HCT116 (cell line): Measurements from ENCODE around the gene MANBA. TPM values are rescaled to one million over a fixed set of nuclear protein-coding genes. Genes with fewer than 3 reads are reported as not detected.
A peak's percentile ranks its signal among the peaks of the same experiment; 100 is the strongest.

Experiments used
- ATAC-seq: fragments of 200-7000 bp; cut with Tn5 transposase; 2 replicates; pipeline ENCODE4 v1.9.1; 2020; ENCODE audit warnings: mild to moderate bottlenecking, moderate library complexity
- BruUV-seq: library from RNA; stranded (reverse); fragments of 400-500 nt; replicated peaks from 2 replicates; lab custom pipeline; 2021; lab: Mats Ljungman, UMichigan
- CTCF ChIA-PET: fragments of 300-600 bp; sonication (Branson Sonifier 250); formaldehyde crosslinking; loops from one replicate; lab custom pipeline; 2021; ENCODE audit warnings: antibody characterized with exemption; lab: Charles Lee
- POLR2A ChIA-PET: fragments of 300-600, 350-600 bp; sonication (Branson Sonifier 250); formaldehyde crosslinking; loops from one replicate; lab custom pipeline; 2021; ENCODE audit warnings: antibody characterized with exemption; lab: Charles Lee
- RAD21 ChIA-PET, 2 experiments: fragments of 300-600 bp; sonication (Branson Sonifier 250); formaldehyde crosslinking; loops; one replicate each; lab custom pipeline; 2023; ENCODE audit warnings: low total read pairs in 2 of 2; ENCODE audit not compliant: uncharacterized antibody in 2 of 2, unreplicated experiment in 2 of 2, low non-redundant PET in 1 of 2; lab: Charles Lee
- DNase-seq: peaks from one replicate; pipeline ENCODE4 v3.0.0-alpha.2; 2010; ENCODE audit warnings: low read depth, low spot score
- H2AFZ ChIP-seq: fragments of 200-600 bp; shearing (Covaris generic), sonication (generic); 2 replicates; pipeline ENCODE4 v1.6.1; 2017; ENCODE audit warnings: low read depth, mixed run types, mixed read lengths, antibody characterized with exemption, low read length; ENCODE audit not compliant: poor library complexity, severe bottlenecking
- H3K27ac ChIP-seq: 2 replicates; pipeline ENCODE4 v1.5.1; 2012; ENCODE audit warnings: low read depth, low read length
- H3K27me3 ChIP-seq: fragments of 200-600 bp; sonication (generic); 2 replicates; pipeline ENCODE4 v1.6.1; 2016; ENCODE audit warnings: mixed run types, low read length, mixed read lengths; ENCODE audit not compliant: insufficient read depth
- H3K36me3 ChIP-seq, 2 experiments: fragments of 200-500 bp in 1 of 2; fragments of 200-600 bp in 1 of 2; sonication (Bioruptor generic) in 1 of 2; sonication (generic) in 1 of 2; 2 replicates each; pipeline versions ENCODE4 v1.5.1 to v1.6.1; 2014 to 2016; ENCODE audit warnings: low read length in 2 of 2, inconsistent platforms in 1 of 2, mixed read lengths in 1 of 2, mixed run types in 1 of 2; ENCODE audit not compliant: insufficient read depth in 2 of 2, control insufficient read depth in 1 of 2
- H3K4me1 ChIP-seq, 2 experiments: fragments of 200-600 bp in 1 of 2; sonication (generic) in 1 of 2; 2 replicates each; pipeline versions ENCODE4 v1.5.1 to v1.6.1; 2012 to 2017; ENCODE audit warnings: low read length in 2 of 2, inconsistent platforms in 1 of 2, mild to moderate bottlenecking in 1 of 2, mixed read lengths in 1 of 2, mixed run types in 1 of 2, moderate library complexity in 1 of 2; ENCODE audit not compliant: insufficient read depth in 2 of 2, control insufficient read depth in 1 of 2
- H3K4me2 ChIP-seq: fragments of 200-600 bp; sonication (generic); 2 replicates; pipeline ENCODE4 v1.6.1; 2017; ENCODE audit warnings: mixed run types, low read length, mixed read lengths
- H3K4me3 ChIP-seq, 2 experiments: fragments of 200-600 bp in 1 of 2; sonication (generic) in 1 of 2; replicated peaks in 1 of 2; 2 replicates each; pipeline ENCODE4 v1.5.1; 2011 to 2016; ENCODE audit warnings: low read length in 2 of 2, control low read depth in 1 of 2, low read depth in 1 of 2, mild to moderate bottlenecking in 1 of 2, mixed read lengths in 1 of 2, mixed run types in 1 of 2
- H3K79me2 ChIP-seq: fragments of 200-600 bp; sonication (generic); 2 replicates; pipeline ENCODE4 v1.6.1; 2017; ENCODE audit warnings: mild to moderate bottlenecking, mixed run types, low read length, moderate library complexity, mixed read lengths; ENCODE audit not compliant: insufficient read depth
- H3K9ac ChIP-seq: fragments of 200-600 bp; sonication (generic); 2 replicates; pipeline ENCODE4 v1.6.1; 2016; ENCODE audit warnings: low read length, mixed read lengths
- H3K9me2 ChIP-seq: fragments of 200-600 bp; sonication (generic), shearing (Covaris generic); 2 replicates; pipeline ENCODE4 v1.6.1; 2017; ENCODE audit warnings: mixed run types, mild to moderate bottlenecking, moderate library complexity; ENCODE audit not compliant: insufficient read depth
- H3K9me3 ChIP-seq, 2 experiments: fragments of 200-500 bp in 1 of 2; fragments of 200-600 bp in 1 of 2; sonication (Bioruptor generic) in 1 of 2; sonication (generic) in 1 of 2; 2 replicates each; pipeline ENCODE4 v1.6.1; 2014 to 2017; ENCODE audit warnings: low read length in 2 of 2, mixed read lengths in 2 of 2, inconsistent platforms in 1 of 2, low read depth in 1 of 2, mild to moderate bottlenecking in 1 of 2, mixed run types in 1 of 2, moderate library complexity in 1 of 2; ENCODE audit not compliant: control insufficient read depth in 1 of 2, insufficient read depth in 1 of 2
- H4K20me1 ChIP-seq: fragments of 200-600 bp; sonication (generic), shearing (Covaris generic); 2 replicates; pipeline ENCODE4 v1.6.1; 2017; ENCODE audit warnings: mixed run types, mild to moderate bottlenecking, moderate library complexity; ENCODE audit not compliant: insufficient read depth
- CTCF ChIP-seq, 3 experiments: fragments of 200-600 bp in 1 of 3; sonication (generic) in 1 of 3; IDR thresholded peaks in 2 of 3; conservative IDR thresholded peaks in 1 of 3; 2 replicates each; pipeline ENCODE4 v1.5.1; 2012 to 2017; ENCODE audit warnings: low read depth in 2 of 3, low read length in 2 of 3, antibody characterized with exemption in 1 of 3, borderline replicate concordance in 1 of 3, control low read depth in 1 of 3, mild to moderate bottlenecking in 1 of 3, mixed read lengths in 1 of 3, mixed run types in 1 of 3, moderate library complexity in 1 of 3; ENCODE audit not compliant: insufficient read depth in 1 of 3
- RAD21 ChIP-seq: IDR thresholded peaks from 2 replicates; pipeline ENCODE4 v1.6.1; 2012; ENCODE audit warnings: low read depth, mild to moderate bottlenecking
- REST ChIP-seq: IDR thresholded peaks from 2 replicates; pipeline ENCODE4 v1.6.1; 2012; ENCODE audit warnings: low read depth
- ZFX ChIP-seq: fragments of 450-650 bp; IDR thresholded peaks from 2 replicates; pipeline ENCODE4 v1.6.1; 2017
- intact Hi-C: fragments of 100-400 bp; cut with micrococcal nuclease; formaldehyde crosslinking; loops from 2 replicates; pipeline ENCODE4 v1.10.0; 2022
- total RNA-seq: library from RNA; stranded (reverse); gene quantifications from one replicate; pipeline ENCODE4 v1.2.1, GENCODE V29; 2021; ENCODE audit not compliant: unreplicated experiment

MANBA gene
- total RNA-seq, 1 experiment from 2014 or later = 21.3 TPM

GRCh38 chr4:102625232-102625930 is 135.4 kb downstream of the MANBA start:
- Histone ChIP-seq H3K4me2 (no peak overlapping the region), H3K4me3 (no peak overlapping the region), H3K4me1 (peaks cover 9 to 29% of the 10 kb centered on the region in 2 experiments), H3K27ac (no peak overlapping the region), H3K9ac (no peak overlapping the region), H3K9me3 (no peaks in the 10 kb centered on the region), H3K9me2 (no peaks in the 10 kb centered on the region), H3K36me3 (no peaks in the 10 kb centered on the region), H3K79me2 (no peaks in the 10 kb centered on the region), H3K27me3 (no peaks in the 10 kb centered on the region), H4K20me1 (no peaks in the 10 kb centered on the region), H2AFZ (no peak overlapping the region)
- ChIA-PET POLR2A (no interaction called here), RAD21 (no interaction called here), CTCF (no interaction called here)
- intact Hi-C loops = loop anchor here (10.0 kb wide), 1 partner anchor 1309 kb away; no protein-coding TSS in a partner anchor
- TF ChIP-seq CTCF (IDR thresholded peaks at IDR 0.05 in 2 of 3, conservative IDR thresholded peaks at IDR 0.05 in 1 of 3; ENCODE audit: borderline replicate concordance in 1 of 3, insufficient read depth in 1 of 3, low read depth in 2 of 3, low read length in 2 of 3) (peak; percentile 13 to 19 (median 17); a peak in 1 of 6 replicates), ZFX (no peak), RAD21 (peak; percentile 56), REST (no peak)
- BruUV-seq = no TSS peak
- DNase-seq = no peak
- no peak for ATAC-seq
